BJ (cell line): ENCODE data around the gene GGTLC2. TPM values are rescaled to one million over a fixed set of nuclear protein-coding genes. Genes with fewer than 3 reads are reported as not detected.
"Not testable (repeated sequence)": the region's sequence is repeated elsewhere in the genome, so short reads cannot be mapped to it uniquely, and the experiment has no call there.

Source experiments
- CTCF ChIA-PET: fragments of 350-600 bp; formaldehyde crosslinking; extraction: SDS; loops from one replicate; lab custom pipeline; 2021; ENCODE audit warnings: antibody characterized with exemption, inconsistent platforms; lab: Yijun Ruan, JAX
- POLR2A ChIA-PET: fragments of 300-600 bp; sonication (Branson Sonifier 250); formaldehyde crosslinking; extraction: SDS; loops from one replicate; lab custom pipeline; 2021; ENCODE audit warnings: antibody characterized with exemption; lab: Charles Lee
- DNase-seq: peaks from one replicate; pipeline ENCODE4 v3.0.0-alpha.2; 2011; ENCODE audit warnings: low read depth
- H3K27me3 ChIP-seq: 2 replicates; pipeline ENCODE4 v1.6.0; 2011; ENCODE audit warnings: low read length; ENCODE audit not compliant: control insufficient read depth, insufficient read depth
- H3K36me3 ChIP-seq: 2 replicates; pipeline ENCODE4 v1.5.1; 2011; ENCODE audit warnings: low read length; ENCODE audit not compliant: control insufficient read depth, insufficient read depth
- H3K4me3 ChIP-seq: 2 replicates; pipeline ENCODE4 v1.5.1; 2011; ENCODE audit warnings: low read depth, mild to moderate bottlenecking, control low read depth, low read length
- polyA plus RNA-seq: library from polyadenylated mRNA; depleted of rRNA; stranded (reverse); fragments of >200 nt; gene quantifications from 2 replicates; pipeline ENCODE4 v1.2.3, GENCODE V29; 2011

Gene GGTLC2
- polyA plus RNA-seq, 1 experiment, result not detected

GRCh38 chr22:22648863-22649536 is 4.6 kb downstream of the GGTLC2 start:
- CTCF ChIA-PET, result interaction anchor here (0.7 kb wide), 1 partner anchor 35 kb away, joined by 3 read pairs; no protein-coding TSS in a partner anchor
- H3K4me3 ChIP-seq, POLR2A ChIA-PET, DNase-seq, H3K36me3 ChIP-seq, H3K27me3 ChIP-seq: not testable (repeated sequence)

- POLR2A ChIA-PET, H3K4me3 ChIP-seq, H3K27me3 ChIP-seq, CTCF ChIA-PET, H3K36me3 ChIP-seq, DNase-seq: not testable (repeated sequence)
Measured at GRCh38 chr22:22649761-22650160, 5.3 kb downstream of the GGTLC2 start.

GRCh38 chr22:22650398-22650797 is 6.0 kb downstream of the GGTLC2 start:
- POLR2A ChIA-PET, H3K36me3 ChIP-seq, H3K27me3 ChIP-seq, H3K4me3 ChIP-seq, DNase-seq, CTCF ChIA-PET: not testable (repeated sequence)

- H3K4me3 ChIP-seq, CTCF ChIA-PET, H3K36me3 ChIP-seq, H3K27me3 ChIP-seq, POLR2A ChIA-PET, DNase-seq: not testable (repeated sequence)
Measured at GRCh38 chr22:22650803-22651515, 6.5 kb downstream of the GGTLC2 start.

GRCh38 chr22:22651593-22651992 is 7.2 kb downstream of the GGTLC2 start:
- H3K4me3 ChIP-seq, CTCF ChIA-PET, DNase-seq, POLR2A ChIA-PET, H3K27me3 ChIP-seq, H3K36me3 ChIP-seq: not testable (repeated sequence)

GRCh38 chr22:22652102-22652501 is 7.7 kb downstream of the GGTLC2 start:
- DNase-seq, H3K27me3 ChIP-seq, H3K4me3 ChIP-seq, H3K36me3 ChIP-seq, POLR2A ChIA-PET, CTCF ChIA-PET: not testable (repeated sequence)

- CTCF ChIA-PET, H3K4me3 ChIP-seq, POLR2A ChIA-PET, H3K36me3 ChIP-seq, DNase-seq, H3K27me3 ChIP-seq: not testable (repeated sequence)
Measured at GRCh38 chr22:22652573-22652972, 8.2 kb downstream of the GGTLC2 start.

- POLR2A ChIA-PET, H3K4me3 ChIP-seq, H3K27me3 ChIP-seq, CTCF ChIA-PET, H3K36me3 ChIP-seq, DNase-seq: not testable (repeated sequence)
Measured at GRCh38 chr22:22653677-22654381, 9.4 kb downstream of the GGTLC2 start.
